Bone marrow (tissue), 2 donors: ENCODE measurements around the gene CDCA4.
"Not testable (repeated sequence)": the region's sequence is repeated elsewhere in the genome, so short reads cannot be mapped to it uniquely, and the experiment has no call there.

Experiments
- DNase-seq, 2 donors: peaks; one replicate each; lab custom pipeline; 2025; lab: John Stamatoyannopoulos, UW

CDCA4 gene

GRCh38 chr14:105033412-105033900 is 12.6 kb upstream of the CDCA4 start:
- peak in 1 of 2 donors; percentile 34 for DNase-seq

DNA sequence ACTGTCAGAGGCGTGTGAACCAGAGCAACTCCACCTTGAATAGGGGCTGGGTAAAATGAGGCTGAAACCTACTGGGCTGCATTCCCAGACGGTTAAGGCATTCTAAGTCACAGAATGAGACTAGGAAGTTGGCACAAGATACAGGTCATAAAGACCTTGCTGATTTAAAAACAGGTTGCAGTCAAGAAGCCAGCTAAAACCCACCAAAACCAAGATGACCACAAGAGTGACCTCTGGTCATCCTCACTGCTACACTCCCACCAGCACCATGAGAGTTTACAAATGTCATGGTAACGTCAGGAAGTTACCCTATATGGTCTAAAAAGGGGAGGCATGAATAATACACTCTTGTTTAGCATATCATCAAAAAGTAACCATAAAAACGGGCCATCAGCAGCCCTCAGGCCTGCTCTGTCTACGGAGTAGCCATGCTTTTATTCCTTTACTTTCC is 11.6 kb upstream of the CDCA4 start:
- not testable (repeated sequence) for DNase-seq

- no peak for DNase-seq
Measured at GRCh38 chr14:105030836-105031396, 10.0 kb upstream of the CDCA4 start.

GRCh38 chr14:105030194-105030593 is 9.3 kb upstream of the CDCA4 start:
- DNase-seq, result no peak

GRCh38 chr14:105029402-105029801 is 8.5 kb upstream of the CDCA4 start:
- no peak for DNase-seq

DNA sequence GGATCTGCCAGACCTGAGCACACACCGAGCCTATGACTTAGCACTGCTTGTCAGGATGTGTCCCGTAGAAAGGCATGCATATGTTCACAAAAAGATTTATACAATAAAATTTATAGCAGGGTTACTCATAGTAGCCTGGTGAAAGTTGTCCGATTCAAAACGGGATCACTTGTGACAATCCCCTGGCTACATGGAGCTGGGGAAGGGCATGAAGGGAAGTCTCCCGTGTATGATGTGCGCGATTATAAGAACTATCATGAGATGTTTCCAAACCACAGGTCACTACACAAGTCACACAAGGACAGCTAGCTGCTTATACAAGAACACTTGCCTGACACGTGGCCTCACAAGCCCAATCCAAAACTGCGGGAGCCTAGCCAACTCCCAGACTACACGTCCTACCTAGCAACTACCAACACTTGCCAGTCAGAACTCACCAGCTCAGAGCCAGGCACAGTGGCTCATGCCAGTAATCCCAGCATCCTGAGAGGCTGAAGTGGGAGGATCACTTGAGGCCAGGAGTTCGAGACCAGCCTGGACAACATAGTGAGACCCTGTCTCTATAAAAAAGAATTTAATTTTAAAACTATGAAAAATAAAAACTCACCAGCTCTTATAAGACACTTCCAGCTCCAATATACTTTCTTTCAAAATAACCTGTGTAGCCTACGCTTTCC is 7.5 kb upstream of the CDCA4 start:
- DNase-seq, result no peak

DNA sequence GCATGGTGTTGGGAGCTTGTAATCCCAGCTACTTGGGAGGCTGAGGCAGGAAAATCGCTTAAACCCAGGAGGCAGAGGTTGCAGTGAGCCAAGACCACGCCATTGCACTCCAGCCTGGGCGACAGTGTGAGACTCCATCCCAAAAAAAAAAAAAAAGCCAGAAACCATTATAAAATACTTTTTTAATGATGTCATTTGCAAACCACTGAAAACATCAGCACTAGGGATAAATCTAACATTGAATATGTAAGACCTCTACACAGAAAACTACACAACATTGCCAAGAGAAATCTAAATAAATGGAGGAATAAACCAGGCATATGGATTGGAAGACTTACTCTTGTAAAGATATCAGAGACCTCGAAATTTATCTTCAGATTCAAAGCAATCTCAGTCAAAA is 6.8 kb upstream of the CDCA4 start:
- not testable (repeated sequence) for DNase-seq

- DNase-seq, result no peak
Measured at GRCh38 chr14:105026802-105027563, 6.1 kb upstream of the CDCA4 start.

- DNase-seq, result peak in 1 of 2 donors; percentile 96
Measured at GRCh38 chr14:105026033-105026785, 5.3 kb upstream of the CDCA4 start.

- DNase-seq, result no peak
Measured at GRCh38 chr14:105025429-105025828, 4.5 kb upstream of the CDCA4 start.

GRCh38 chr14:105023791-105024480 is 3.1 kb upstream of the CDCA4 start:
- no peak for DNase-seq

- no peak for DNase-seq
Measured at GRCh38 chr14:105023144-105023543, 2.3 kb upstream of the CDCA4 start.

DNA sequence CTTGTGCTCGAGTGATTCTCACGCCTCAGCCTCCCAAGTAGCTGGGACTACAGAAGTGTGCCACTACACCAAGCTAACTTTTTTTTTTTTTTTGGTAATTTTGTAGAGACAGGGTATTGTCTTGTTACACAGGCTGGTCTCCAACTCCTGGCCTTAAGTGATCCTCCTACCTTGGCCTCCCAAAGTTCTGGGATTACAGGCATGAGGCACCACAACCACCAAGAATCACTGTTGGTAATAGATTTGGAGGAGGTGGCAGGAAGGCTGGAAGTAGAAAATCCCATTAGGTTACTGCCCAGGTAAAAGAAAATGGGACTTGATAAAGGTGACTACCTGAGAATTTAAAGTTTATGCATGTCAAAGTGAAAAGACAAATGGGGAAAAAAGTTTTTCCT is 1.4 kb upstream of the CDCA4 start:
- DNase-seq, result no peak

- no peak for DNase-seq
Measured at GRCh38 chr14:105021656-105022275, 883 bp upstream of the CDCA4 start.

DNA sequence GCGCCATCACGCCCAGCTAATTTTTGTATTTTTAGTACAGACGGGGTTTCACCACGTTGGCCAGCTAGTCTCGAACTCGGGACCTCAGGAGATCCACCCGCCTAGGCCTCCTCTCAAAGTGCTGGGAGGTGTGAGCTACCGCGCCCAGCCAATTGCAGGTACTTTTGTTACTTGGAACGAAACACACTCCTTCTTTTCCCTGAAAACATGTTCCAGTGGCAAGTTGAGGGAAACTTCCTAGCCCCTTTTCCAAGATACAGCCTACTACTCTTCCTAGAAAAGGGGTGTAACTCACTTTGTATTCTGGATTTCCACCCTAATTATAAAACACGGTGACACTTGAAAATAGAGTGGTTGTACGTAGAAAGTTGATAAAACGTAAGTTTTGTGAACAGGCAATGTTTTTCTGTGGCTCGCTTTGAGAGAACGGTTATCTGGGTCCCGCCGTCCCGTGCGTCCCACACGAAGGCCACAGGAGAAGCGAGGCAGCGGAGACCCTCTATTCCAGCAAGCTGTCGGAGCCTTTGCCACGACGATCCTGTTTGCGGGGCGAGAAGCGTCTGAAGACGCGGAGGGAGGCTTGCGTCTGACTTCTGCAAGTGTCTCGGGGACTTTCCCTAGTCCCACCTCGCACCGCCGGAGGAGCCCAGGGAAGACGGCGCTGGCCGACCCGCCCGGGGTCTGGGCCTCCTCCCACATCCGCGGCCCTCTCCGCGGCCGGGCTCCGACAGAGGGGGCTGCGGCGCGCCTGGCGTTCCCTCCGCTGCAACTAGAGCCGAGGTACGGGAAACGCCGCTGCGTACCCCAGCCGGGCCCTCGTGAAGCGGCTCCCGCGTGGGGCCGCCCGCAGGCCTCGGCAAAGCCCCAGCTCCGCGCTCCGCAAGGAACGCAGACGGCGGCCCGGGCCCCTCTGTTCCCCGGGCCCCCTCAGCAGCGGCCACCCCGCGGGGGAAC is 745 bp downstream of the CDCA4 start:
- DNase-seq, result peak; percentile 34 to 49

DNA sequence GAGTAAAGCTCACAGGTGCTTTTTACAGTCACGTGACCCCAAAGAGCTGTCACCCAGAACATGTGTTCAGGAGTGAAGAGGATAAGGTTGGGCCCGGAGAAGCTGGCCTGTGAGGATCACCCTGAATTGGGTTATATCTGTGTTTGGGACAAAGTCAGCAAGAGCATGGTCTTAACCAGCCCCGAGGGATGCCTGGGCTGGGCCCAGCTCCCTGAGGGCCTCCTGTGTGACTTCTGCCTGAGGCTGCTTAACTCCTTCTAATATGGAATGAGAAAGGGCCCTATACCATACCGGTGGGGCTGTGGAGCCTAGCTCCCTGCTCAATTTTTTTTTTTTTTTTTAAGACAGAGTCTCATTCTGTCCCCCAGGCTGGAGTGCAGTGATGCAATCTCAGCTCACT is 2.5 kb downstream of the CDCA4 start:
- DNase-seq, result no peak

DNA sequence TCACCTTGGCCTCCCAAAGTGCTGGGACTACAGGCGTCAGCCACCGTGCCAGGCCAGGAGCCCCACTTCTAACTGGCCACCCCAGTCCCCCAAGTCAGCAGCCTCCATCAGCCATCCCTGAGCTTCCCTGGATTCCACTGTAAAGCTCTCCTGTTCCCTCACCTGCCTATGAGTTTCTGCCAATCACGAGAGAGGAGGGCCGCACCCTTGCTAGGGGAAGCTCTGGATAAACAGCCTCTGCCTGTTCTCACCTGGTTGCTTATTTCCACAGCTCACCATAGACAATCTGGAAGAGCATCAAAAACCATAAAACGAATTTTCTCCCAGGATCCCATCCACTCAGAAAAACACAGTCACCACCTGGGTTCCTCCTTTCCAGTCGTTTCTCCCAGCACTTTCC is 5.0 kb downstream of the CDCA4 start:
- DNase-seq, result no peak

GRCh38 chr14:105015242-105015641 is 5.6 kb downstream of the CDCA4 start:
- no peak for DNase-seq

GRCh38 chr14:105014631-105015030 is 6.3 kb downstream of the CDCA4 start:
- DNase-seq, result no peak

DNA sequence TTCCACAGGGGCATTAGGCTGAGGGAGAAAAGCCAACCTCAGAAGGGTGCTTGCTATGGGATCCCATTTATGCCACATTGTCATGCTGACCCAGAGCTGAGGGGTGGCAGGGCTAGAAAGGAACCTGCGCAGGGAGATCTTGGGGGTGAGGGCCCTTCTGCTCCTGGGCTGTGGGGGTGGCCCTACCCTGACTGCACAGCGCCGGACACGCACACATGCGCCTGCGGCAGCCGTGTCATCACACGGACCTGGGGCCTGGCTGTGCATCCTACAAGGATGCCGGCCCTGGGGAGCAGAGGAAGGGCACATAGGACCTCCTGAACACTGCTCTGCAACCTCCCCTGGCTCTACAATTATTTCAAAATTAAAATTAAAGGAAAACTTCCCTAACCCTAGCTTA is 6.9 kb downstream of the CDCA4 start:
- no peak for DNase-seq
